HG03097 (cell line): ENCODE data around the gene NOL7.

Experiments
- ATAC-seq: cut with Tn5 transposase; IDR thresholded peaks from one replicate; pipeline ENCODE4 v1.9.1; 2021; ENCODE audit not compliant: unreplicated experiment, low FRiP score

NOL7 gene

DNA sequence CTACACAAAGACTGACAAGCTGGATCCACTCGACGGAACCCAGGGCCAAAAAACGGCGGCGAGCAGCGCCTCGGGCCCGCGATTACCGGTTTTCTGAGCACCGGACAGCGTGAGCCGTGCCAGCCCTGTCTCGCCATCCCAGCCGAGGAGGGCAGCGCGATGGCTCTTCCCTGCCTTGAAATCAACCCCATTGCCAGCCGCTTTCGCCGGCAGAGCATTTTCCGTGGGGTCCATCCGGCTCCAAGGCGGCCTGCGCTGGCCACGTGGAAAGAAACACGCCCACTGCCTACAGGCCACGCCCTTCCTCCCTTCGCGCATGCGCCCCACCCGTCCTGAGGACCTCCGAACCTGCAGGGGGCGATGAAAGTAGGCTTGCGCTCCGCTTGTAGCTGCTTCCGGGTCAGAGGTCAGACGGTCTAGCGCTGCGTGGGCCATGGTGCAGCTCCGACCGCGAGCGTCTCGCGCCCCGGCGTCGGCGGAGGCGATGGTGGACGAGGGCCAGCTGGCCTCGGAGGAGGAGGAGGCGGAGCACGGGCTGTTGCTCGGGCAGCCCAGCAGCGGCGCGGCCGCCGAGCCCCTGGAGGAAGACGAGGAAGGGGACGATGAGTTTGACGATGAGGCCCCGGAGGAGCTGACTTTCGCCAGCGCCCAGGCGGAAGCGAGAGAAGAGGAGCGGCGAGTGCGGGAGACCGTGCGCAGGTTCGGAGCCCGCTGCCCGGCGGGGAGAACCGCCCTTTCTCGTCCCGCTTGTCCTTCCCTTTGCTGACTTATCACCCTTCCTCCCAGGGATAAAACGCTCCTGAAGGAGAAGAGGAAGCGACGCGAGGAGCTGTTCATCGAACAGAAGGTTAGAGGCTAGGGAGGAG is at the start of gene NOL7:
Gene NOL7 (plus strand): TSS at position 410 of the 866 bp plus-strand sequence. CDS start 24 bp downstream, at position 434.
- peak; percentile 88 for ATAC-seq

DNA sequence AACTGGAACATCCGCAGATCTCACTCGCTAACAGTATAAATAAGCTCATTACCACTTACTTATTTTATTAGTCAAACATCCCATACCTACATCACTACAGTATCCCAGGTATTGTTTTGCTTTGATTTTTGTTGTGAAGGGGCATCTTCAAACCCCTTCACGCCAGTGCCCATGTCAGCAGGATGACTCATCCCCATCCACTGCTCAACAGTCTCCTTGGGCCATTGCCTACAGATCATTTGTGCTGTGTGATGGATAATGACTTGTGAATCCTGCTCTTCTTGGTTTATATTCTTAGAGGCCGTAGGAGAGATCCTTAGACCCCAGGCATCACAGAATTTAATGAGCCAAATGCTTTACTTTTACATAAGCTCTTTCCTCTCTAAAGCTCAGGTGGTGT is 49.2 kb upstream of the NOL7 start:
- ATAC-seq: no peak

DNA sequence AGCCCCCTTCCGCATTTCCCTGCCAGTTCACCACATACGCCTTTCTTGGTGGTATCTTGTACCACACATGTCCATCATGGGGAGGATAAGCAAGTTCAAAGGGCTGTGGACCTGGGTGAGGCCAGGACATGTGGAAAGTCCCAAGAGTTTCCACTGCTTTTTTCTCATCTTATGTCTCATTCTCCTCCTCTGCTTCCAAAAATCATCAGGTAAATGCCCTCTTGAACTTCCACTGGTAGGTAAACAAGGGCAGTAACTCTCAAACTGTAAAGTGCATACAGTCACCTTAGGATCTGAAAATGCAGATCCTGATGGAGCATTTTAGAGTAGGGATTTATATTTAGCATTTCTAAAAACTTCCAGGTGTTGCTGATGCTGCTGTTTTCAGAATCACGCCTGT is 48.6 kb upstream of the NOL7 start:
- no peak for ATAC-seq

DNA sequence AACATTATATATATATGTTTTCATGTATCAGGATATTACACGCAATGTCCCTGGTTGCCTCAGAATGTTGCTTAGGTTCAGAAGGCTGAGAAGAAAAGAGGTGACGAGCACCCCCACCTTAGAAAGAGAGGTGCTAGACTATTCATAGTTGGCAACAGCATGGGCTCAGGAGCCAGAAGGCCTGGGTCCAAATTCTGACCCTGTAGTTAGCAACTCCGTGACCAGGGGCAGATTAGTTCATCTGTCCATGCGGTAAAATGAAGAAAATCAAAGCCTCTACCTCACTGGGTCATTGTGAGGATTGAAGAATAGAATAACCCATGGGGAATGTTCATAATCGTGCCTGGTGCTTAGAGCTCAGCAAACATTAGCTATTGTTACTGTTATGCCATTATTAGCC is 46.2 kb upstream of the NOL7 start:
- no peak for ATAC-seq

DNA sequence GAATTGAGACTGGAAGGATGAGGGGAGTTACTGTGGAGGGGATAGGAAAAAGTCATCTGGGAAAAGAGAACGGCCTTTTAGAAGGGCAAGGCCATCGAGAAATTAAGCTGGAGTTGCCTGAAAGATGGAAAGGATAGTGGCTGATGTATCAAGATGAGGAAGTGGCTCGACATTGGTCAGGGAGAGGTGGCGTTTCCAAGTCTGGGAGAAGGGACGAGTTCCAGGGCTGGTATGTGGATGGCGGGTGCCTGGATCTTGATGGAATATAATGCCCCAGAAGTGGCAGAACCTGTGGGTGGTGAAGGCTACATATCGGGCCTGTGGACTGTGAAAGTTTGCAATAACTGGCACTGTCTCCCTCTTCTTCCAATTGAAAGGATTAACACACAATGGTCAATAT is 42.9 kb upstream of the NOL7 start:
- ATAC-seq: no peak

DNA sequence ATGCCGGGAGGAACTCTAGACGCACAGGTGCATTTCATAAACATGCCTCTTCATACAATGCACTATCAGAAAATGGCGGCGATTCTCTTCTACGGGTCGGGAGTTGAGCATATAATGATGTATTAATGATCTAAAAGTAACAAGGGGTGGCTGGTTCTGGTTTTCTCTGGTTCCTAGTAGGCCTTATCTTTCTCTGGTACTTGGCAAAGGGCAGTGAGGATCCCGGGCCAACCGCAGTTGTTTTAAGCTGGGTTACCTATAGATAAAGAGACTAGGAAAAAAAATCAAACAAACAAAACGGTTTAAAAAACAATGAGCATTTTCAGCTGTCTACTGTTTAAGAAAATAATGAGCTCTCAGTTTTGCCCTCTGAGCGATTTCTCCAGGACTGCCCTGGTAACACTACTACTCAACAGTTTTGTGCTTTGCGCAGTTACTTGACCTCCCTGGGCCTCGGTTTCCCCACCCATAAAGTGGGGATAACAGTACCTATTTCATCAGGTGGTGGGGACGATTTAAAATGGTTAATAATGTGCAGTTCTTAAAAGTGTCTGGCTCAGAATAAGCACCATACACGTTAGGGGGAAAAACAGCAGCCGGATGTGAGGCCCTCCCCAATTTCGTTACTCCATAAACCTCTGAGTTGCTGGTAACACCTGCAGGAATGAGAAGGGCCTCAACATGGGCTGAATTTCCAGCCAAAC is 42.0 kb upstream of the NOL7 start:
- ATAC-seq: no peak

DNA sequence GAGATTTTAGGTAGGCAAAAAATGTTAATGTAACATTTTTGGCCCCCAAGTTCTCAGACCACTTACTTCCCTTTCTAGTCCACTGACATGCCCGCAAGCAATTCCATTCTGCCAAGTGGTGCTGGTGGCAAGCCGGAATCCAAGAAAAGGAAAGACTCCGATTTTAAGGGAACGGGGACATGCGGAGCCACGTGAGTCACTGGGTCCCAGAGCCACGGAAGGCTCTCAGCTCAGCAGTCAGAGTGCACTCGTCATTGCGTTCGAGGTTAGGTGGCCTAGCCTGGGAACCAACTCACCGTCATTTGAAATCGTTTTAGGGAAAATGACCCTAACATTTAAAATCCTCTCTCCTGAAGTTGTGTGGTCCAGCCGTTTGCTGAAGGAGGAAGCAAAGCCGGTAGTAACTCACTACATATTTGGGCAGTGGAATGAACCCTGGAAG is 41.4 kb upstream of the NOL7 start:
- no peak for ATAC-seq

DNA sequence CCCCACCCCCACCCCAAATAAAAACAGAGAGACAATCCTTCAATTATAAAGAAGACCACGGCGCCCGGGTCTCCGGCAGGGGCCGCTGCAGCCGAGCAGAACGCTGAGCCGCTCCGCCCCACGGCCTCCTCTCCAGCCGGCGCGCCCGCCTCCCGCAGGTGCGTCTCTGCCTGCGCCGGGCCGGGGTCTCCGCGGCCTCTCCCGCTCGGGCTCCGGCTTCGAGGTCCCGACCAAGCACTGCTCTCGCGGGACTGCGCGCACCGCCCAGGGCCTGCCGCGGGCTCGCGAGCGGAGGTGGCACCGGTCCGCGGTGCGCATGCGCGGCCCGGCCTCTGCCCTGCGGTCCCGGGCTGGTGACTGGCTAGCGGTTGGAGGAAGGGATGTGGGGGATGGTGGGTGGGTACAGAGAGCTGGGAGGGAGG is 41.0 kb upstream of the NOL7 start:
- ATAC-seq: peak; percentile 83

DNA sequence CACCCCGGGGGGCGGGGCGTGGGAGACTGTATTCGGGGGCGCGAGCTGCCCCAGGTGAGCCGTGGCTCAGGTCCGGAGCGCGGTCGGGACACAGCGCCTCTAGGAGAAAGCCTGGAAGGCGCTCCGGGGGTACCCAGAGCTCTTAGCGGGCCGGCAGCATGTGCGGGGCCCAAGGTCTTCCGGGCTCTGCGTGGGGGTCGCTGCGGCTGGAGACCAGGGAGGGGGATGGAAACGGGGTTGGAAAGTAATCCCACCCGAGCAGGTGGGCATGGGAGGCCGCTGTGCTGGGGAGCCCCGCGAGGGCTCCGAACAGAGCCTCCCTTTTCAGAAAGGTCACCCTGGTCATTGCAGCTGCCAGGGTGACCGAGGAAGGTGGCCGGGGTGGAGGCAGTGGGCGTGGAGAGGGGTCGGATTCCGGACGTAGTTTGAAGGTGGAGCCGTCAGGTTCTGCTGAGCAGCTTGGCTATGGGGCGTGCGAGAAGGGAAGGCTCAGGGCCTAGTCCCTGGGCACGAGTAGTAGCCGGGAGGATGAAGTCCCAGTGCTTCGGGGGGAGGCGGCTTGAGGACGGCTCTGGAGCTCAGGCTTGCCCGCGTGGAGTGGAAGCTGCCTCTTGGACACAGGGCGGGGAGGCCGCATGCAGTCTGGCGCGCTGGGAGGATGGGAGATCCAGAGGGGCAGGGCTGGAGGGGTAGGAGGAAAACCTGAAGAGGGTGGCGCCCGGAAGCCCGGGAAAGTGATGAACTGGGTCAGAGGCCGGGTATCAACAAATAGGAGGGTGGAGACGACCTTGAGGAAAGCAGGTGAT is 40.4 kb upstream of the NOL7 start, which contains the start of gene SIRT5:
Gene SIRT5 (plus strand): TSS at position 31 of the 806 bp plus-strand sequence. CDS start 9,510 bp downstream, outside the sequence.
- ATAC-seq: peak; percentile 53

DNA sequence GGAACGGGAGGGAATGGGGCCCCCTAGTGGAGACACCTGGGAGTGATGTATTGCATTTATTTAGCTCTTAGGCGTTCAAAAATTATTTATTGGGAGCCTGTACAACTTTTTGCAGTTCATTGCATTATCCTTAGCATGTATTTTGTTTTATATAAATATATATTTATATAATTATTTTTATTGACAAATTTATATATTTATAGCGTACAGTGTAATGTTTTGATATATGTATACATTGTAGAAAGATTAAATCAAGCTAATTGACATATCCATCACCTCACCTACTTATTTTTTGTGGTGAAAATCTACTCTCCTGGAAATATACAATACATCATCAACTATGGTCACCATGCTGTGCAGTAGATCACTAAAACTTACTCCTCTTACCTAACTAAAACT is 39.8 kb upstream of the NOL7 start:
- ATAC-seq: no peak

DNA sequence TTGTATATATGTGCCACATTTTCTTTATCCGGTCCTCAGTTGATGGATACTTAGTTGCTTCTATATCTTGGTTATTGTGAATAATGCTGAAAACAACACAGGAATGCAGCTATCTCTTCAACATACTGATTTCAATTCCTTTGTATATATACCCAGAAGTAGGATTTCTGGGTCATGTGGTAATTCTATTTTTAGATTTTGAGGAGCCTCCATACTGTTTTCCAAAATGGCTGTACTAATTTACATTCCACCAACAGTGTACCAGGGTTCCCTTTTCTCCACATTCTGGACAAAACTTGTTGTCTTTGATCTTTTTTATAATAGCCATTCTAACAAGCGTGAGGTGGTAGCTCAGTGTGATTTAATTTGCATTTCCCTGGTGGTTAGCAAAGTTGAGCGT is 39.1 kb upstream of the NOL7 start:
- no peak for ATAC-seq

DNA sequence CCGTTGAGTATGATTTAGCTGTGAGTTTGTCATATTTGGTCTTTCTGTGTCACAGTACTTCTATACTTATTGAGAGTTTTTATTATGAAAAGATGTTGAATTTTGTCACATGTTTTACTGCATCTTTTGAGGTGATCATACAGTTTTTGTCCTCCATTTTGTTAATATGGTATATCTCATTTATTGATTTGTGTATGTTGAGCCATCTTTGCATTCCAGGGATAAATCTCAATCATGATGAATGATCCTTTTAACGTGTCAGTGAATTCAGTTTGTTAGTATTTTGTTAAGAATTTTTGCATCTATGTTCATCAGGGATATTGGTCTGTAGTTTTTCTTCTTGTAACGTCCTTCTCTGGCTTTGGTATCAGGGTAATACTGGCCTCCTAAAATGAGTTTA is 37.2 kb upstream of the NOL7 start:
- ATAC-seq: no peak

DNA sequence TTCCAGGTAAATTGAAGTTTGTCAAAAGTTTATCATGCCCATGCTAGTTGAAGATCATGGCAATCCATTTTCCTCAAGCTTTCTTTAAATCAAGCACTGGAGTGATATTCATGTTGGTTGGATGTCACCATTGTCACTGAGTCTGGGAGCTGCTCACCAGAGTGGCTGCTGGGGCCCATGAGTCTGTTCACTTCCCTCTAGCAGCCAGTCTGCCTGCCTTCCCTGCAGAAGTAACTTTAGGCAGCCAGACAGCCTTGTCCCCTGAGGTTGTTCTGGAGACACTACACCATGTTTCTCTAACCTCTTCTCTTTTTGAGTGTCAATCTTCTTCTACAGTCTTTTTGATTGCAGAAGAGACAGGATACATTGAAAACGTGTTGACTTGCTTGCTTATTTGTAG is 35.2 kb upstream of the NOL7 start:
- no peak for ATAC-seq

DNA sequence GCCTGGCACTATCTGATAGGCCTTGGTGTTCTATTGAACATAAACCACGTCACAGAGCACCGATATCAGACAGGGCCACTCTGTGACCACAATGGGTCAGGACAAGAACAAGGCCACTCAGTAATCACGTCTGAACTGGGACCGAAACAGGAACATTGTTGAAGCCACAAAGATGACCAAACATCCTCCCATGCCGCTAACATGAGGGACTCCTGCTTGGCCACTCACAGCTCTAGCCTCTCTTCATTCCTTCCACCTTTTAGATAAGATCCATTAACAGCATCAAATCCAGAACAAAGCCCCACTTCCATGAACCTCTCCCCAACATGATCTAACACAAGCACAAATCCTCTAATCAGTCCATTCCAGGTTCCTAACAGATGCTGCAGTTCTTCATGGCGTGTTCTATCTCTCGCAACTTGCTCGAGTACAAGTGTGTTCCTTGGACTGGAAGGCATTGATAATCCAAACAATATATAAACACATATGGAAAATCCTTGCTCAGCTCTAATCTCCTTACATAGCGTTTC is 33.4 kb upstream of the NOL7 start:
- no peak for ATAC-seq

DNA sequence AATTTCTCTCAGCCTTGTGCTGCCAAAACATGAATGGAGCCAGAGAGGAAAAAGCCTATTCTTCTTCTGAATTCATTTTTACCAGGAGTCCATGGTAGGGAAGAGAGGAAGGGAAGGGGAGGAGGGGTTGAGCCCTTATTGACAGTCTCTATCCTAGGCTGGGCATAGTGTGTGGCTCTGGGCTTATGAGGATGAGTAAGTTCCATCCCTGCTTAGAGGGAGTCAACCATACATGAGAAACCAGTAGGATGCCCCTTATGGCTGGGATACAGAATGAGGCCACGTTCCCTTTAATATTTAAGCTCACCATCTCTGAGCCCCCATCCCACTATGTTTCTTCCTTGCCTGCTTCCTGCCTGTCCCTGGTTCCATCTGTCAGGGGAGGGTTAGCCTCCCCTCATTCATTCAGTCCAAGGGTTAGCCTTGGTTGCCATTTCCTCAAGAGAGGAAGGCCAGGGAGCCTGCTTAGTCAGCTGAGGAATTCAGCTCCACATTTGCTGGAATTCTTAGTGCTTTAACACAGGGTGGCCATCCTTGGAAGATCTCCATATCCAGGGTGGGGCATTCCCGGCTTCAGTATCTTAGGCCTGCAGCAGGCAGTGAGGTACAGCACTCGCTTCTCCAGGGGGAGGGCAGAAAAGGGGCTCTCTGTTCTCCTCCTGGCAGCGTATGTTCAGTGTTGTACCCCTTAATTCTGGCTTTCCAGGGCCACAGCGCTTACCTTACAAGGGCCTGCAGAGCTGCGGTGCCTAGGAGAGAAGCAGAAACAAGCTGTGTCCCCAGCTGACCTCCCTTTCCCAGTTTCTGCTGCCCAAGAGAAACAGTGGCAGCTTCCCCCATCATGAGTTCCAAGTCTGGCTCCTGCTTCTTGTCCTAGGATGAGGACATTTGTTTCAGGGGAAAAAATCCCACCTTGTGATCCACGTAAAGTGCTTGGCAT is 28.3 kb upstream of the NOL7 start:
- ATAC-seq: no peak

DNA sequence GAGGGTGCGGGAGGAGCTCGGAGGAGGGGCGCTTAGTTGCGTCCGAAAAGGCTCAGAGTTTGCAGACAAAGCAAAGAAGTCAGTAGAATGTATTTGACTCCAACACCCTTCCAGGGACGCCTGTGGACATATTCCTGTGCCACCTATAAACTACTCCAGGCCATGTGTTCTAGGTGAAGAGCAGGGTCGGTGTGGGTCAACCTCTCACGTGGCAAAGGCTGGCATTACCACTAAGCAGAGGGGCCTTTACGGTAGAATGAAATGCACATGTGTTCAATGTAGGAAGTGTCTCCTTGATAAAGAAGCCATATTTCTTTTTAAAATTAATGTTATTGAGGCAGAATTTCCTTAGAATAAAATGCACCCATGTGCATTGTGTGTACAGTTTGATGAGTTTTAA is 25.3 kb upstream of the NOL7 start:
- ATAC-seq: no peak

DNA sequence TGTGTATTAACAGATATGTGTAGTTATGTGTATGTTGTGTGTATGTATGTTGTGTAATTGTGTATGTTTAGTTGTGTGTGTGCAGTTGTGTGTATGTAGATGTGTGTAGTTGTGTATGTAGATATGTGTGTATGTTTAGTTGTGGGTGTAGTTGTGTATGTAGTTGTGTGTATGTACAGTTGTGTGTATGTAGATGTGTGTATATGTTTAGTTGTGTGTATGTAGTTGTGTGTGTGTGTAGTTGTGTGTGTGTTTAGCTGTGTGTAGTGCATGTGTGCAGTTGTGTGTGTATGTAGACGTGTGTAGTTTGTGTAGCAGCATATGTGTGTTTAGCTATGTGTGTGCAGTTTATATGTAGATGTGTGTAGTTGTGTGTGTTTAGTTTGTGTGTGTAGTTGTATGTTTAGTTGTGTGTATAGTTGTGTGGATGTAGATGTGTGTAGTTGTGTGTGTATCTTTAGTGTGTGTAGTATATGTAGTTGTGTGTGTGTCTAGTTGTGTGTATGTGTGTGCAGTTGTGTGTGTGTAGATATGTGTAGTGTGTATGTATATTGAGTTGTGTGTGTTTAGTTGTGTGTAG is 24.5 kb upstream of the NOL7 start:
- ATAC-seq: no peak

DNA sequence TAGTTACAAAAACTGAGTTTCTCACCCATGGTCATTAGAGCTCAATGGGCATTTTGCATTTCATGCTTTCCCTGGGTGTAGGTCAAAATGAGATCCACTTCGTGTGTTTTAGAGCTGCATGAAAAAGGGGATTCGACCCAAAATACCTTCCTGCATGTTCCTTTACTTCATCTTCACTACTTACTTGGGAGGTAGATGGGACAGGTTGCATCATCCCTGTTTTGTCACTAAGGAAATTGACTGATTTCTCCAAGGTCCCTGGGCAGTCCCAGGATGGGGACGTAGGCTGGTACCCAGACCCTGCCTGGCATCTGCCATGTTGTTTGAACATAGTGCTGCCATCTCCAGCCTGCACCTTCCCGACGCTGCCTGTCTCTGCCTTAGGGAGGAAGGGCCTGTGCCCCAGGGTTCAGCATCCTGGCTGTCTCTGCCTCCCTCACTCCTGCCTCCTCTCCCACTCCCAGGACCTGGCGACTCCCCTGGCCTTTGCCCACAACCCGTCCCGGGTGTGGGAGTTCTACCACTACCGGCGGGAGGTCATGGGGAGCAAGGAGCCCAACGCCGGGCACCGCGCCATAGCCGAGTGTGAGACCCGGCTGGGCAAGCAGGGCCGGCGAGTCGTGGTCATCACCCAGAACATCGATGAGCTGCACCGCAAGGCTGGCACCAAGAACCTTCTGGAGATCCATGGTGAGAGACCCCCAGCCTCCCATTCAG is 23.8 kb upstream of the NOL7 start:
- ATAC-seq: no peak

DNA sequence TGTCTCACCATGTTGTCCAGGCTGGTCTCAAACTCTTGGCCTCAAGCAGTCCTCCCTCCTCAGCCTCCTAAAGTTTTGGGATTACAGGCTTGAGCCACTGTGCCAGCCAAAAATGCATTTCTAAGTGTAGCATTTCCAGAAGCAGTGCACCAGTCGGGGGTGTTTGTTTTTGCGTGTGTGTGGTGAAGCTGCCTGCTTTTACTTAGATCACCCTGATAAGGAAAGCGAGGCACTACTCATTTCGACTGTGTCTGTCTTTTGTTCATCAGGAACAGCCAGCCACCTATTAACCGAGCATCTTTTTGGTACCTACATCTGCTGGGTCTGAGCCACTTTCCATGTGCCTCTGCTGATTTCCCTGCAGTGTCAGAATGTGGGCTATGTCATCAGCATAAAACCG is 22.0 kb upstream of the NOL7 start:
- no peak for ATAC-seq
